NCI-H1048 (cell line): ENCODE data around the gene ROBO1.

Experiments used
- DNase-seq: peaks from one replicate; lab custom pipeline; 2025; lab: John Stamatoyannopoulos, UW

Gene ROBO1

GRCh38 chr3:79461129-79461792 is 306.5 kb downstream of the ROBO1 start:
- DNase-seq: no peak

GRCh38 chr3:79453600-79453999 is 314.2 kb downstream of the ROBO1 start:
- no peak for DNase-seq

- no peak for DNase-seq
These were observed 331.4 kb downstream of the ROBO1 start for GRCh38 chr3:79436387-79436786.

- DNase-seq: no peak
These were observed 340.7 kb downstream of the ROBO1 start for GRCh38 chr3:79427081-79427480.

- no peak for DNase-seq
These were observed 343.0 kb downstream of the ROBO1 start for GRCh38 chr3:79424811-79425210.

- DNase-seq: no peak
These were observed 344.4 kb downstream of the ROBO1 start for GRCh38 chr3:79423417-79423816.

- no peak for DNase-seq
These were observed 346.5 kb downstream of the ROBO1 start for GRCh38 chr3:79421273-79421672.

- no peak for DNase-seq
These were observed 348.8 kb downstream of the ROBO1 start for GRCh38 chr3:79418855-79419621.

GRCh38 chr3:79415356-79415755 is 352.4 kb downstream of the ROBO1 start:
- DNase-seq: no peak

- DNase-seq: no peak
These were observed 353.0 kb downstream of the ROBO1 start for GRCh38 chr3:79414806-79415205.

- no peak for DNase-seq
These were observed 353.8 kb downstream of the ROBO1 start for GRCh38 chr3:79414035-79414434.

GRCh38 chr3:79412537-79412936 is 355.3 kb downstream of the ROBO1 start:
- no peak for DNase-seq

GRCh38 chr3:79410617-79411016 is 357.2 kb downstream of the ROBO1 start:
- DNase-seq: no peak

- DNase-seq: no peak
These were observed 357.7 kb downstream of the ROBO1 start for GRCh38 chr3:79410136-79410535.

- DNase-seq: no peak
These were observed 361.6 kb downstream of the ROBO1 start for GRCh38 chr3:79406175-79406574.

GRCh38 chr3:79405183-79405582 is 362.6 kb downstream of the ROBO1 start:
- no peak for DNase-seq

- DNase-seq: no peak
These were observed 371.2 kb downstream of the ROBO1 start for GRCh38 chr3:79396595-79396994.

GRCh38 chr3:79392479-79392878 is 375.3 kb downstream of the ROBO1 start:
- no peak for DNase-seq

- DNase-seq: no peak
These were observed 377.4 kb downstream of the ROBO1 start for GRCh38 chr3:79390352-79390751.

GRCh38 chr3:79385211-79385610 is 382.6 kb downstream of the ROBO1 start:
- no peak for DNase-seq

- DNase-seq: no peak
These were observed 384.3 kb downstream of the ROBO1 start for GRCh38 chr3:79383402-79384012.

- DNase-seq: no peak
These were observed 387.2 kb downstream of the ROBO1 start for GRCh38 chr3:79380581-79380980.

- DNase-seq: no peak
These were observed 389.7 kb downstream of the ROBO1 start for GRCh38 chr3:79378064-79378463.
